HepG2 (cell line): ENCODE measurements around the gene ZBTB37. TPM values are rescaled to one million over a fixed set of nuclear protein-coding genes. Genes with fewer than 3 reads are reported as not detected.

Experiments used
- CHCHD3 ChIP-seq: sonication (generic); formaldehyde crosslinking; IDR thresholded peaks from 2 replicates; pipeline ENCODE4 v1.8.0; 2022; ENCODE audit warnings: mild to moderate bottlenecking, missing genetic modification reagents, moderate library complexity
- HCFC1 ChIP-seq: fragments of 150-350 bp; IDR thresholded peaks from 2 replicates; pipeline ENCODE4 v1.6.1; 2014; ENCODE audit warnings: low read depth, low read length
- HHEX ChIP-seq: IDR thresholded peaks from 2 replicates; pipeline ENCODE4 v1.6.1; 2016; ENCODE audit warnings: control low read depth
- HMG20B ChIP-seq: conservative IDR thresholded peaks from 2 replicates; pipeline ENCODE4 v1.6.1; 2016; ENCODE audit warnings: missing genetic modification reagents, missing compliant biosample characterization
- HMGA1 ChIP-seq: sonication (generic); formaldehyde crosslinking; conservative IDR thresholded peaks from 2 replicates; pipeline ENCODE4 v1.4.0; 2020; ENCODE audit warnings: missing genetic modification reagents
- MTF1 ChIP-seq: sonication (generic); formaldehyde crosslinking; IDR thresholded peaks from 2 replicates; pipeline ENCODE4 v1.5.0; 2020; ENCODE audit warnings: missing genetic modification reagents
- ONECUT2 ChIP-seq: sonication (generic); formaldehyde crosslinking; IDR thresholded peaks from 2 replicates; pipeline ENCODE4 v1.4.0; 2020; ENCODE audit warnings: missing genetic modification reagents
- POLR2A ChIP-seq, 2 experiments: IDR thresholded peaks; 2 replicates each; pipeline ENCODE4 v1.6.1; 2011; ENCODE audit warnings: low read depth in 2 of 2, low read length in 2 of 2, mild to moderate bottlenecking in 1 of 2, moderate library complexity in 1 of 2; ENCODE audit not compliant: insufficient read depth in 1 of 2
- SUZ12 ChIP-seq: fragments of 150-350 bp; IDR thresholded peaks from 2 replicates; pipeline ENCODE4 v1.6.1; 2014; ENCODE audit warnings: low read depth, low read length
- ZEB1 ChIP-seq: IDR thresholded peaks from 2 replicates; pipeline ENCODE4 v1.6.1; 2012; ENCODE audit warnings: mild to moderate bottlenecking, low read depth, inconsistent platforms; ENCODE audit not compliant: insufficient replicate concordance
- ZNF207 ChIP-seq: fragments of 450-650 bp; IDR thresholded peaks from 2 replicates; pipeline ENCODE4 v1.6.1; 2016; ENCODE audit warnings: antibody characterized with exemption, borderline replicate concordance
- ZNF232 ChIP-seq: sonication (generic); formaldehyde crosslinking; IDR thresholded peaks from 2 replicates; pipeline ENCODE4 v1.4.0; 2020; ENCODE audit warnings: missing genetic modification reagents, borderline replicate concordance
- ZNF567 ChIP-seq: sonication (generic); formaldehyde crosslinking; IDR thresholded peaks from 2 replicates; pipeline ENCODE4 v1.8.1; 2023; ENCODE audit warnings: mild to moderate bottlenecking, missing genetic modification reagents, borderline replicate concordance
- ZNF577 ChIP-seq: sonication (generic); formaldehyde crosslinking; IDR thresholded peaks from 2 replicates; pipeline ENCODE4 v1.4.0; 2020; ENCODE audit warnings: mild to moderate bottlenecking, low read depth, missing genetic modification reagents, borderline replicate concordance
- ZNF746 ChIP-seq: sonication (generic); formaldehyde crosslinking; IDR thresholded peaks from 2 replicates; pipeline ENCODE4 v1.8.0; 2022; ENCODE audit warnings: mild to moderate bottlenecking, missing genetic modification reagents
- ZNF747 ChIP-seq: sonication (generic); formaldehyde crosslinking; IDR thresholded peaks from 2 replicates; pipeline ENCODE4 v1.8.1; 2023; ENCODE audit warnings: missing genetic modification reagents, mild to moderate bottlenecking, borderline replicate concordance
- ZNF781 ChIP-seq: sonication (generic); formaldehyde crosslinking; IDR thresholded peaks from 2 replicates; pipeline ENCODE4 v1.5.1; 2020; ENCODE audit warnings: borderline replicate concordance, mild to moderate bottlenecking, missing genetic modification reagents; ENCODE audit errors: not compliant biosample characterization
- ZSCAN9 ChIP-seq: IDR thresholded peaks from 2 replicates; pipeline ENCODE4 v1.6.1; 2016; ENCODE audit warnings: borderline replicate concordance
- polyA plus RNA-seq, 8 experiments: library from polyadenylated mRNA; depleted of rRNA in 3 of 8; stranded (reverse) in 7 of 8; unstranded in 1 of 8; fragments of >200 nt; fragmentation: Illumina TruSeq in 4 of 8; extraction: Trizol in 4 of 8; gene quantifications; 2 replicates each; pipeline versions ENCODE4 v1.2.1 to v1.2.3, GENCODE V29; 2011 to 2016; ENCODE audit warnings: low read depth in 4 of 8, missing spikeins in 1 of 8, mixed read lengths in 1 of 8; ENCODE audit not compliant: insufficient read depth in 1 of 8
- total RNA-seq, 5 experiments: library from RNA; depleted of rRNA; stranded (reverse); fragments of >200 nt; fragmentation: Illumina TruSeq; extraction: Trizol; gene quantifications; 2 replicates each; pipeline ENCODE4 v1.2.3, GENCODE V29; 2016; ENCODE audit warnings: low read depth in 1 of 5
- TF ChIP-seq, protein P1 (sequence below): sonication (generic); formaldehyde crosslinking; IDR thresholded peaks from 2 replicates; pipeline ENCODE4 v1.4.0; 2020; ENCODE audit warnings: missing genetic modification reagents
- TF ChIP-seq, protein P2 (sequence below): sonication (generic); formaldehyde crosslinking; IDR thresholded peaks from 2 replicates; pipeline ENCODE4 v1.4.0; 2020; ENCODE audit warnings: missing genetic modification reagents, borderline replicate concordance
- TF ChIP-seq, protein P3 (sequence below): sonication (generic); formaldehyde crosslinking; IDR thresholded peaks from 2 replicates; pipeline ENCODE4 v1.4.0; 2020; ENCODE audit warnings: mild to moderate bottlenecking, missing genetic modification reagents, borderline replicate concordance

Gene ZBTB37
- total and polyA plus RNA-seq, 2 of the 13 experiments (the other 11 are each of a cell fraction or from before 2014, with no cell fraction given) = 2.6 to 7.7 TPM

DNA sequence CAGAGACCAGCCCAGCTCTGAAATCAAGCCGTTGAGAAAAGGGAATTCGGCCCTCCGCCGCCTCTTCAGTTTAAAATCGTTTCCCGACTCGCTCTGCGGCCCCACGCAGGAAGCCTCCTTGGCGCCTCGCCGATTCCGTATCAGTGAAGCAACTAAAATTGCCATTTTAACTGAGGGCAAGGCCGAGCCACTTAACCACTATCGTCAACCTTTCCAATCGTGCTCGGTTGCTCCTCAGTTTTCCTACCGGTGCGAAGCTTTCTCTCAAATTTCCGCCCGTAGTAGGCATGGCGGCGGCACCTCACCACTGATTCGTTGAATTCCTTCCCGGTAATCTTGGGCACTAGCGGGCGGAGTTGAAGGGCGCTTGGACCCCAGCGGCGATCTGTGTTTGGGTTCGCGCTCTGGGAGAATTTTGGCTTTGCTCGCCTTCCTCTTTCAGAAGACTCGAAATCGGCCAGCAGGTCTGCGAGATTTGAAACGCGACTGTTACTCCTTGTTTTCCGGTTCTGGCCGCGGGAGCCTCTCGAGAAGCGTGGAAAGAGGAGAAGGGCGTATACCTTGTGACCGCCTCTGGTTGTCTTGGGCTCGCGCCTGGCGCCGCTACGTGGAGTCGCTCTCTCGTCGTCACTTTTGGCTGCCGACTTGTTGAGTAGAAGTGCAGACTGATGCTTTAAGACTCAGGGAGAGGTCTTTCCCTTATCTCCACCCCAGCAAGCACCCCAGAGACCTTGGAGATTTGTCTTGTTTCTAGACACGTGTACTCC lies 43.7 kb upstream of the ZBTB37 start, which contains the start of the genes CENPL and DARS2 (continued):
- TF ChIP-seq ZNF577 (CRISPR knock-in tag) = no peak
- peak; percentile 37; the same call in 1 of the 2 replicates for TF ChIP-seq SUZ12
- no peak for TF ChIP-seq HMG20B
- TF ChIP-seq, protein P1, sequence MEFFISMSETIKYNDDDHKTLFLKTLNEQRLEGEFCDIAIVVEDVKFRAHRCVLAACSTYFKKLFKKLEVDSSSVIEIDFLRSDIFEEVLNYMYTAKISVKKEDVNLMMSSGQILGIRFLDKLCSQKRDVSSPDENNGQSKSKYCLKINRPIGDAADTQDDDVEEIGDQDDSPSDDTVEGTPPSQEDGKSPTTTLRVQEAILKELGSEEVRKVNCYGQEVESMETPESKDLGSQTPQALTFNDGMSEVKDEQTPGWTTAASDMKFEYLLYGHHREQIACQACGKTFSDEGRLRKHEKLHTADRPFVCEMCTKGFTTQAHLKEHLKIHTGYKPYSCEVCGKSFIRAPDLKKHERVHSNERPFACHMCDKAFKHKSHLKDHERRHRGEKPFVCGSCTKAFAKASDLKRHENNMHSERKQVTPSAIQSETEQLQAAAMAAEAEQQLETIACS = no peak
- 0 out of 2 replicates have a peak, but pooled peaks have one; percentile 55 for TF ChIP-seq ZNF747 (CRISPR knock-in tag)
- no peak for TF ChIP-seq ZNF207
- TF ChIP-seq, protein P2, sequence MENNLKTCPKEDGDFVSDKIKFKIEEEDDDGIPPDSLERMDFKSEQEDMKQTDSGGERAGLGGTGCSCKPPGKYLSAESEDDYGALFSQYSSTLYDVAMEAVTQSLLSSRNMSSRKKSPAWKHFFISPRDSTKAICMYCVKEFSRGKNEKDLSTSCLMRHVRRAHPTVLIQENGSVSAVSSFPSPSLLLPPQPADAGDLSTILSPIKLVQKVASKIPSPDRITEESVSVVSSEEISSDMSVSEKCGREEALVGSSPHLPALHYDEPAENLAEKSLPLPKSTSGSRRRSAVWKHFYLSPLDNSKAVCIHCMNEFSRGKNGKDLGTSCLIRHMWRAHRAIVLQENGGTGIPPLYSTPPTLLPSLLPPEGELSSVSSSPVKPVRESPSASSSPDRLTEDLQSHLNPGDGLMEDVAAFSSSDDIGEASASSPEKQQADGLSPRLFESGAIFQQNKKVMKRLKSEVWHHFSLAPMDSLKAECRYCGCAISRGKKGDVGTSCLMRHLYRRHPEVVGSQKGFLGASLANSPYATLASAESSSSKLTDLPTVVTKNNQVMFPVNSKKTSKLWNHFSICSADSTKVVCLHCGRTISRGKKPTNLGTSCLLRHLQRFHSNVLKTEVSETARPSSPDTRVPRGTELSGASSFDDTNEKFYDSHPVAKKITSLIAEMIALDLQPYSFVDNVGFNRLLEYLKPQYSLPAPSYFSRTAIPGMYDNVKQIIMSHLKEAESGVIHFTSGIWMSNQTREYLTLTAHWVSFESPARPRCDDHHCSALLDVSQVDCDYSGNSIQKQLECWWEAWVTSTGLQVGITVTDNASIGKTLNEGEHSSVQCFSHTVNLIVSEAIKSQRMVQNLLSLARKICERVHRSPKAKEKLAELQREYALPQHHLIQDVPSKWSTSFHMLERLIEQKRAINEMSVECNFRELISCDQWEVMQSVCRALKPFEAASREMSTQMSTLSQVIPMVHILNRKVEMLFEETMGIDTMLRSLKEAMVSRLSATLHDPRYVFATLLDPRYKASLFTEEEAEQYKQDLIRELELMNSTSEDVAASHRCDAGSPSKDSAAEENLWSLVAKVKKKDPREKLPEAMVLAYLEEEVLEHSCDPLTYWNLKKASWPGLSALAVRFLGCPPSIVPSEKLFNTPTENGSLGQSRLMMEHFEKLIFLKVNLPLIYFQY = no peak
- peak; percentile 63 to 80 for TF ChIP-seq POLR2A (IDR thresholded peaks at IDR 0.05; ENCODE audit: insufficient read depth in 1 of 2, low read depth in 2 of 2, low read length in 2 of 2)
- TF ChIP-seq HMGA1 = no peak
- no peak for TF ChIP-seq CHCHD3
- TF ChIP-seq HHEX (CRISPR knock-in tag) = no peak
- TF ChIP-seq, protein P3, sequence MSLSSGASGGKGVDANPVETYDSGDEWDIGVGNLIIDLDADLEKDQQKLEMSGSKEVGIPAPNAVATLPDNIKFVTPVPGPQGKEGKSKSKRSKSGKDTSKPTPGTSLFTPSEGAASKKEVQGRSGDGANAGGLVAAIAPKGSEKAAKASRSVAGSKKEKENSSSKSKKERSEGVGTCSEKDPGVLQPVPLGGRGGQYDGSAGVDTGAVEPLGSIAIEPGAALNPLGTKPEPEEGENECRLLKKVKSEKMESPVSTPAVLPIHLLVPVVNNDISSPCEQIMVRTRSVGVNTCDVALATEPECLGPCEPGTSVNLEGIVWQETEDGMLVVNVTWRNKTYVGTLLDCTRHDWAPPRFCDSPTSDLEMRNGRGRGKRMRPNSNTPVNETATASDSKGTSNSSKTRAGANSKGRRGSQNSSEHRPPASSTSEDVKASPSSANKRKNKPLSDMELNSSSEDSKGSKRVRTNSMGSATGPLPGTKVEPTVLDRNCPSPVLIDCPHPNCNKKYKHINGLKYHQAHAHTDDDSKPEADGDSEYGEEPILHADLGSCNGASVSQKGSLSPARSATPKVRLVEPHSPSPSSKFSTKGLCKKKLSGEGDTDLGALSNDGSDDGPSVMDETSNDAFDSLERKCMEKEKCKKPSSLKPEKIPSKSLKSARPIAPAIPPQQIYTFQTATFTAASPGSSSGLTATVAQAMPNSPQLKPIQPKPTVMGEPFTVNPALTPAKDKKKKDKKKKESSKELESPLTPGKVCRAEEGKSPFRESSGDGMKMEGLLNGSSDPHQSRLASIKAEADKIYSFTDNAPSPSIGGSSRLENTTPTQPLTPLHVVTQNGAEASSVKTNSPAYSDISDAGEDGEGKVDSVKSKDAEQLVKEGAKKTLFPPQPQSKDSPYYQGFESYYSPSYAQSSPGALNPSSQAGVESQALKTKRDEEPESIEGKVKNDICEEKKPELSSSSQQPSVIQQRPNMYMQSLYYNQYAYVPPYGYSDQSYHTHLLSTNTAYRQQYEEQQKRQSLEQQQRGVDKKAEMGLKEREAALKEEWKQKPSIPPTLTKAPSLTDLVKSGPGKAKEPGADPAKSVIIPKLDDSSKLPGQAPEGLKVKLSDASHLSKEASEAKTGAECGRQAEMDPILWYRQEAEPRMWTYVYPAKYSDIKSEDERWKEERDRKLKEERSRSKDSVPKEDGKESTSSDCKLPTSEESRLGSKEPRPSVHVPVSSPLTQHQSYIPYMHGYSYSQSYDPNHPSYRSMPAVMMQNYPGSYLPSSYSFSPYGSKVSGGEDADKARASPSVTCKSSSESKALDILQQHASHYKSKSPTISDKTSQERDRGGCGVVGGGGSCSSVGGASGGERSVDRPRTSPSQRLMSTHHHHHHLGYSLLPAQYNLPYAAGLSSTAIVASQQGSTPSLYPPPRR (CRISPR knock-in tag) = no peak
- no peak for TF ChIP-seq ZNF232 (CRISPR knock-in tag)
- TF ChIP-seq ZEB1 = no peak
- no peak for TF ChIP-seq MTF1 (CRISPR knock-in tag)
- TF ChIP-seq ZNF781 (CRISPR knock-in tag) = no peak
- TF ChIP-seq ONECUT2 (CRISPR knock-in tag) = no peak
- no peak for TF ChIP-seq ZNF746
- no peak for TF ChIP-seq ZSCAN9
- TF ChIP-seq HCFC1 = peak; percentile 77
- TF ChIP-seq ZNF567 (CRISPR knock-in tag) = no peak
